BLaER1 (cell line): ENCODE data around the gene GON4L.
"Not testable (repeated sequence)": the region's sequence is repeated elsewhere in the genome, so short reads cannot be mapped to it uniquely, and the experiment has no call there.

Source experiments
- H3K27ac ChIP-seq: shearing (Covaris generic); formaldehyde crosslinking; 2 replicates; pipeline ENCODE4 v1.8.1; 2022
- H3K27me3 ChIP-seq: shearing (Covaris generic); formaldehyde crosslinking; 2 replicates; pipeline ENCODE4 v1.8.1; 2022
- H3K36me3 ChIP-seq: shearing (Covaris generic); formaldehyde crosslinking; 2 replicates; pipeline ENCODE4 v1.8.1; 2022
- H3K4me1 ChIP-seq: shearing (Covaris generic); formaldehyde crosslinking; 2 replicates; pipeline ENCODE4 v1.8.1; 2022
- H3K4me2 ChIP-seq: shearing (Covaris generic); formaldehyde crosslinking; 2 replicates; pipeline ENCODE4 v1.8.1; 2022
- H3K4me3 ChIP-seq: shearing (Covaris generic); formaldehyde crosslinking; 2 replicates; pipeline ENCODE4 v1.8.1; 2022
- H3K9ac ChIP-seq: shearing (Covaris generic); formaldehyde crosslinking; 2 replicates; pipeline ENCODE4 v1.8.1; 2022
- H3K9me3 ChIP-seq: shearing (Covaris generic); formaldehyde crosslinking; 2 replicates; pipeline ENCODE4 v1.8.1; 2022
- H4K20me1 ChIP-seq: shearing (Covaris generic); formaldehyde crosslinking; 2 replicates; pipeline ENCODE4 v1.8.1; 2022
- Cebpa-rat ChIP-seq: shearing (Covaris generic); IDR thresholded peaks from 2 replicates; pipeline ENCODE4 v1.8.1; 2022

GON4L gene, protein sequence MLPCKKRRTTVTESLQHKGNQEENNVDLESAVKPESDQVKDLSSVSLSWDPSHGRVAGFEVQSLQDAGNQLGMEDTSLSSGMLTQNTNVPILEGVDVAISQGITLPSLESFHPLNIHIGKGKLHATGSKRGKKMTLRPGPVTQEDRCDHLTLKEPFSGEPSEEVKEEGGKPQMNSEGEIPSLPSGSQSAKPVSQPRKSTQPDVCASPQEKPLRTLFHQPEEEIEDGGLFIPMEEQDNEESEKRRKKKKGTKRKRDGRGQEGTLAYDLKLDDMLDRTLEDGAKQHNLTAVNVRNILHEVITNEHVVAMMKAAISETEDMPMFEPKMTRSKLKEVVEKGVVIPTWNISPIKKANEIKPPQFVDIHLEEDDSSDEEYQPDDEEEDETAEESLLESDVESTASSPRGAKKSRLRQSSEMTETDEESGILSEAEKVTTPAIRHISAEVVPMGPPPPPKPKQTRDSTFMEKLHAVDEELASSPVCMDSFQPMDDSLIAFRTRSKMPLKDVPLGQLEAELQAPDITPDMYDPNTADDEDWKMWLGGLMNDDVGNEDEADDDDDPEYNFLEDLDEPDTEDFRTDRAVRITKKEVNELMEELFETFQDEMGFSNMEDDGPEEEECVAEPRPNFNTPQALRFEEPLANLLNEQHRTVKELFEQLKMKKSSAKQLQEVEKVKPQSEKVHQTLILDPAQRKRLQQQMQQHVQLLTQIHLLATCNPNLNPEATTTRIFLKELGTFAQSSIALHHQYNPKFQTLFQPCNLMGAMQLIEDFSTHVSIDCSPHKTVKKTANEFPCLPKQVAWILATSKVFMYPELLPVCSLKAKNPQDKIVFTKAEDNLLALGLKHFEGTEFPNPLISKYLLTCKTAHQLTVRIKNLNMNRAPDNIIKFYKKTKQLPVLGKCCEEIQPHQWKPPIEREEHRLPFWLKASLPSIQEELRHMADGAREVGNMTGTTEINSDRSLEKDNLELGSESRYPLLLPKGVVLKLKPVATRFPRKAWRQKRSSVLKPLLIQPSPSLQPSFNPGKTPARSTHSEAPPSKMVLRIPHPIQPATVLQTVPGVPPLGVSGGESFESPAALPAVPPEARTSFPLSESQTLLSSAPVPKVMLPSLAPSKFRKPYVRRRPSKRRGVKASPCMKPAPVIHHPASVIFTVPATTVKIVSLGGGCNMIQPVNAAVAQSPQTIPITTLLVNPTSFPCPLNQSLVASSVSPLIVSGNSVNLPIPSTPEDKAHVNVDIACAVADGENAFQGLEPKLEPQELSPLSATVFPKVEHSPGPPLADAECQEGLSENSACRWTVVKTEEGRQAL (N-terminal part only)

DNA sequence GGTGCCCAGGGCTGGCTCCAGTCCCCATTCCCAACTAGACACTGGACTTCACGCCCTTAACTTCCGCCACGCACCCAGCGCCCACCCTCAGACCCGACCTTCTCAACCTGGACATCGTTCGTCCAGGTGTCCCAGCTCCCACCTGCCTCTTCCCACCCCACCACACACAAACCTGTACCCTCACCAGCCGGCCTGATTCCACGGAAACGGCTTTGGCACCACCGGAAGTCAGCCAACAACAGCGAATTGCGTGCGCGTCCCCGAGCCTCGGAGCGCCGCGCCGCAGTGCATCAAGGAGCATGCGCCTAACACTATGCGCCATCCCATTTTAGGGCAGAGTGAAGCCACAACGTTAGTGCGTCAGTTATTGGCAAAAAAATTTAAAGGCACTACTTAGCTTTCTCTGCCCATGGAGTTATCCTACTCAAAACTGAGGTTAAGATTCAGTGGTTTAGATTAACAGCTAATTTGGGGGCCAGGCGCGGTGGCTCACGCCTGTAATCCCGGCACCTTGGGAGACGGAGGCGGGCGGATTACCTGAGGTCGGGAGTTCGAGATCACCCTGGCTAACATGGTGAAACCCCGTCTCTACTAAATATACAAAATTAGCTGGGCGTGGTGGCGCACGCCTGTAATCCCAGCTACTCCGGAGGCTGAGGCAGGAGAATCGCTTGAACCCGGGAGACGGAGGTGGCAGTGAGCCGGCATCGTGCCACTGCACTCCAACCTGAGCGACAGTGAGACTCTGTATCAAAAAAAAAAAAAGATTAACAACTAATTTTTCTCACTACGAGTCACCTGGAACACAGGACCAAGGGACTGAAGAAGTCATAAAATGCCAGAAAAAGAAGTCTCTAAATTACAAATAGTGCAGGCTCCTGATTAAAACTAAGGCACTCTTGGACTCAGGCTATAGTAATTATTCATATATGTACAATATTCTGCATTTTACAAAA lies at the start of gene GON4L:
GON4L (minus strand) TSS at position 240 of the 956 bp plus-strand sequence. CDS start 3,434 bp downstream, outside the sequence.
- Histone ChIP-seq H3K9me3 (no peaks in the 10 kb centered on the region), H3K4me3 (peak within 1 kb of the TSS; percentile 81), H3K4me1 (peaks cover 58% of the 10 kb centered on the region), H3K9ac (peak within 1 kb of the TSS; percentile 86), H3K27ac (peak within 1 kb of the TSS; percentile 85), H4K20me1 (peaks cover 15% of the 10 kb centered on the region), H3K4me2 (peak within 1 kb of the TSS; percentile 88), H3K27me3 (no peaks in the 10 kb centered on the region), H3K36me3 (peaks cover 39% of the 10 kb centered on the region)
- TF ChIP-seq Cebpa-rat = no peak

DNA sequence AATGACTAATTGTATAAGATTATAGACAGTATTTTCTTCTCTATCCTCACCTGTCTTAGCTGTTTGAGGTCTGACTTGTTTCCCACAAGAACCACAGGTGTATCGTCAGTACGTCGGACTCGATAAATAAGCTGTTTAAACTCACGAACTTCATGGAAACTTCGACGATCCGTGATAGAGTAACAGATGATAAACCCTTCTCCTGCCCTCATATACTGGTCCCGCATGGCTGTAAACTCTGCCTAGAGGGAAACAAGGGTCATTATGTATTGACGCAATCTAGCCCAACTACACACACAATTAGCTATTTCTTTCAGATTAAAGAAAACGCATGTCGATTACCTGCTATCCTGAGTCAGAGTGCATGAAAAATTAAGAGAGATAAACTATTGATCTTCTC lies 47.2 kb upstream of the GON4L start:
- Histone ChIP-seq H3K9me3 (no peaks in the 10 kb centered on the region), H3K4me2 (no peak overlapping the region), H3K4me1 (no peaks in the 10 kb centered on the region), H3K27me3 (no peaks in the 10 kb centered on the region), H3K36me3 (peaks cover 96% of the 10 kb centered on the region), H3K4me3 (no peak overlapping the region), H3K9ac (no peak overlapping the region), H4K20me1 (peaks cover 13% of the 10 kb centered on the region; the same call in 1 of the 2 replicates), H3K27ac (no peak overlapping the region)
- no peak for TF ChIP-seq Cebpa-rat

DNA sequence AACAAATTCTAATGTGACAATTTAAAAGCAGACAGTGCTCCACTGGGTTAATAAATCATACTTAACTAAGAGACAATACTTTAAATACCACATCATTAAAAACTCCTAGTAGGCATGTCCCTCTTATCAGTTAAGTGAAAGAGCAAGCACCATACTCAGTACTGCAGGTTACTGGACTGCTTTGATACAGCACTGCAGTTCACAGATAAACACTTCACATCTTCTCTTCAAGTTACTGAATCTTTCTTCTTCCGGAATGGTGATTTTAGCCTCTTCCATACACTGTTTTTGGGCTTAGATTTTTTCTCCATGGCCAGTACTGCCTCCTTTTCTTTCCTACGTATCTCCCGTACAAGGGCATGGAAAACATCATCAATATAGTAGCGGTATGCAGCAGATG lies 43.1 kb upstream of the GON4L start:
- Histone ChIP-seq H3K27me3 (no peaks in the 10 kb centered on the region), H3K9me3 (no peaks in the 10 kb centered on the region), H4K20me1 (peaks cover 20% of the 10 kb centered on the region; the same call in 1 of the 2 replicates), H3K4me1 (no peaks in the 10 kb centered on the region), H3K4me2 (no peak overlapping the region), H3K4me3 (no peak overlapping the region), H3K9ac (no peak overlapping the region), H3K27ac (no peak overlapping the region), H3K36me3 (peaks cover 92% of the 10 kb centered on the region)
- no peak for TF ChIP-seq Cebpa-rat

DNA sequence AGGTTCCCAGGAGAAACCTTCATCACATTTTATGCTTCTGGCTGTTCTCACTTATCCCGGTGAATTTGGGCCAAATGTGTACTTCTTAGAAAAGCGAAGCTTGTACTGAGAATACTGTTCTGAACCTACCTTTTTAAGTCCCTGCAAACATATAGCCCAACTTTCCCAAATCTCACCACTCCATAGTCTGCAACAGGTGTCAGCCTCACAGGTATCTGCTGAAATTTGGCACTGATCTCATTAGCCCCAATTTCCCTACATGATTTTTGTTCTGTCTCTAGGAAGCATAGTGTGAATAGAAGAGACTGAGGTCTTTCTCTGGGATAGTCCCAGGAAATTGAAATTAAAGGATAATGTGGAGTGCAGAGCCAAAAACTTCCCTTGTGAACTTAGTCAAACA lies 42.7 kb upstream of the GON4L start:
- Histone ChIP-seq H4K20me1 (peaks cover 20% of the 10 kb centered on the region; the same call in 1 of the 2 replicates), H3K4me1 (no peaks in the 10 kb centered on the region), H3K36me3 (peaks cover 87% of the 10 kb centered on the region), H3K4me2 (no peak overlapping the region), H3K9ac (no peak overlapping the region), H3K9me3 (no peaks in the 10 kb centered on the region), H3K4me3 (no peak overlapping the region), H3K27me3 (no peaks in the 10 kb centered on the region), H3K27ac (no peak overlapping the region)
- TF ChIP-seq Cebpa-rat = no peak

DNA sequence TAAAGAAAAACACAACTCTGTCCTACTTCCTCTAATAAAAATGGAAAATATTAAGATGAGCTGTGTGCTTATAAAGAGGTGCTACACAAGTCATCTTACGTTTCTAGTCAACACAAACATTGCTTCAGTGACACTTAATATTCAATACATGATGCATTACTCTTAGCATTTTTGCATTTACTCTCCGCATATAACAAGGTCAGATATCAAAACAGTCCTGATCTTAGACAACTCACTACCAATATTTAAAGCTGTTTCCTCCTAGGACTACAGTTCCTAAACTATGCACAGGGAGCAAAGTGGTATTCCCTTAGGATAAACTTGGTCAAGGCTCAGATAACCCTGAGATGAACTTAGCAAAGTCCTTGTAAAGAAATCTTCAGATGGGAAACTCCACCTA lies 41.9 kb upstream of the GON4L start:
- Histone ChIP-seq H3K9me3 (no peaks in the 10 kb centered on the region), H4K20me1 (peaks cover 20% of the 10 kb centered on the region; the same call in 1 of the 2 replicates), H3K4me1 (no peaks in the 10 kb centered on the region), H3K27ac (no peak overlapping the region), H3K4me2 (no peak overlapping the region), H3K27me3 (no peaks in the 10 kb centered on the region), H3K9ac (no peak overlapping the region), H3K36me3 (peaks cover 79% of the 10 kb centered on the region), H3K4me3 (no peak overlapping the region)
- no peak for TF ChIP-seq Cebpa-rat

DNA sequence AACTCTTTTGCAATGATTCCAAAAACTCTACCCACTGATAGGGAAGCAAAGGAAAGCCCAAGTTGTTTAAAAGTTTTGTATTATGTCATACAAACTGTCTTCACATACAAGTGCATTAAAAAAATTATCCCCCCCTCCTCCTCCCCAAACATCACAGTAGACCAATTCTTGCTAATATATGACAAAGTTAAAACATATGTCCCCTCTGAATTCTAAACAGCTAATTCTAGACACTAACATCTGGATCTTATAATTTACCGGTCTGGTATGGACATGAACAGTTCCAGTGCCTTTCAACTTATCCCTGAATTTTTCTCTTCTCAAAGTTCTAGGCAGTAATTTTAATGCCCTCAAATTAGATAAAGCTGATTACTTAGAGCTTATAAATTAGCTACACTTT lies 40.7 kb upstream of the GON4L start:
- H3K4me2 ChIP-seq = no peak overlapping the region
- no peaks in the 10 kb centered on the region for H3K9me3 ChIP-seq
- H3K36me3 ChIP-seq = peaks cover 68% of the 10 kb centered on the region
- peaks cover 4% of the 10 kb centered on the region; the same call in 1 of the 2 replicates for H3K4me1 ChIP-seq
- H3K27me3 ChIP-seq = no peaks in the 10 kb centered on the region
- no peak overlapping the region for H3K27ac ChIP-seq
- H3K4me3 ChIP-seq = no peak overlapping the region
- peaks cover 20% of the 10 kb centered on the region; the same call in 1 of the 2 replicates for H4K20me1 ChIP-seq
- no peak overlapping the region for H3K9ac ChIP-seq
- TF ChIP-seq Cebpa-rat = no peak

DNA sequence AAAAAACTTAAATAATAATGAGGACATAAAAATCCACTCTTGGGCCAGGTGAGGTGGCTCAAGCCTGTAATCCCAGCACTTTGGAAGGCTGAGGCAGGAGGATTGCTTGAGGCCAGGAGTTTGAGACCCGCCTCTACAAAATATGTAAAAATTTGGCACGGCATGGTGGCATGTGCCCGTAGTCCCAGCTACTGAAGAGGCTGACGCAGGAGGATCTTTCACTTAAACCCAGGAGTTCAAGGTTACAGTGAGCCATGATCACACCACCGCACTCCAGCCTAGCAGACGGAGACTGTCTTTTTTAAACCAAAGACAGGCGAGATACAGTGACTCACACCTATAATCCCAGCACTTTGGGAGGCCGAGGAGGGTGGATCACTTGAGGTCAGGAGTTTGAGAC lies 39.5 kb upstream of the GON4L start:
- H3K9ac ChIP-seq, H3K4me1 ChIP-seq, H3K27me3 ChIP-seq, H3K4me2 ChIP-seq, H3K9me3 ChIP-seq, H3K4me3 ChIP-seq, H3K27ac ChIP-seq: not testable (repeated sequence)
- Histone ChIP-seq H4K20me1 (peaks cover 20% of the 10 kb centered on the region; the same call in 1 of the 2 replicates), H3K36me3 (peaks cover 57% of the 10 kb centered on the region)

DNA sequence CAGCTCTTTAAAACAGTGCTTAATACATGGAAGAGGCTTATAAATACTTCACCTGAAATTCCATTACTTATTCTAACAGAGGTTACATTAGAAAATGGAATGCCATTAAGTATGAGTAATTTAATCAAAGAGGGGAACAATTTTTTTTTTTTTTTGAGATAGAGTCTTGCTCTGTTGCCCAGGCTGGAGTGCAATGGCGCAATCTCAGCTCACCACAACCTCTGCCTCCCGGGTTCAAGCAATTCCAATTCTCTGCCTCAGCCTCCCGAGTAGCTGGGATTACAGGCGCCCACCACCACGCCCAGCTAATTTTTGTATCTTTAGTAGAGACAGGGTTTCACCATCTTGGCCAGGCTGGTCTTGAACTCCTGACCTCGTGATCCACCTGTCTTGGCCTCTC lies 38.6 kb upstream of the GON4L start:
- H3K4me2 ChIP-seq, H3K9me3 ChIP-seq, H3K27me3 ChIP-seq, H3K4me3 ChIP-seq, H3K9ac ChIP-seq, H3K27ac ChIP-seq, H3K4me1 ChIP-seq: not testable (repeated sequence)
- Histone ChIP-seq H3K36me3 (peaks cover 49% of the 10 kb centered on the region), H4K20me1 (peaks cover 20% of the 10 kb centered on the region; the same call in 1 of the 2 replicates)
